ENCODE results near the gene TSHZ2. TPM values are rescaled to one million over a fixed set of nuclear protein-coding genes. Genes with fewer than 3 reads are reported as not detected.

The TSHZ2 gene
- total RNA-seq, 1 experiment from 2014 or later = 1.4 TPM

GRCh38 chr20:53379014-53379832, 407.1 kb downstream of the TSHZ2 start:
- DNase-seq (ENCODE audit: low spot score) = no peak

GRCh38 chr20:53379833-53380120, 407.6 kb downstream of the TSHZ2 start:
- no peak for DNase-seq (ENCODE audit: low spot score)

GRCh38 chr20:53381568-53382262, 409.6 kb downstream of the TSHZ2 start:
- DNase-seq (ENCODE audit: low spot score) = no peak

GRCh38 chr20:53382263-53382844, 410.2 kb downstream of the TSHZ2 start:
- DNase-seq (ENCODE audit: low spot score) = no peak

- DNase-seq (ENCODE audit: low spot score) = no peak
These were observed 411.8 kb downstream of the TSHZ2 start for GRCh38 chr20:53383916-53384315.

GRCh38 chr20:53384392-53384791, 412.2 kb downstream of the TSHZ2 start:
- DNase-seq (ENCODE audit: low spot score) = no peak

- no peak for DNase-seq (ENCODE audit: low spot score)
These were observed 414.0 kb downstream of the TSHZ2 start for GRCh38 chr20:53385941-53386767.

- DNase-seq (ENCODE audit: low spot score) = no peak
These were observed 416.0 kb downstream of the TSHZ2 start for GRCh38 chr20:53387983-53388675.

GRCh38 chr20:53389516-53390300, 417.6 kb downstream of the TSHZ2 start:
- no peak for DNase-seq (ENCODE audit: low spot score)

- no peak for DNase-seq (ENCODE audit: low spot score)
These were observed 418.6 kb downstream of the TSHZ2 start for GRCh38 chr20:53390770-53391169.

GRCh38 chr20:53394433-53394832, 422.3 kb downstream of the TSHZ2 start:
- no peak for DNase-seq (ENCODE audit: low spot score)

GRCh38 chr20:53395188-53395923, 423.2 kb downstream of the TSHZ2 start:
- no peak for DNase-seq (ENCODE audit: low spot score)

GRCh38 chr20:53399083-53399482, 426.9 kb downstream of the TSHZ2 start:
- DNase-seq (ENCODE audit: low spot score) = no peak

- DNase-seq (ENCODE audit: low spot score) = peak; percentile 16
These were observed 427.6 kb downstream of the TSHZ2 start for GRCh38 chr20:53399592-53400335.

GRCh38 chr20:53402233-53403005, 430.3 kb downstream of the TSHZ2 start:
- DNase-seq (ENCODE audit: low spot score) = no peak

GRCh38 chr20:53403029-53403428, 430.9 kb downstream of the TSHZ2 start:
- DNase-seq (ENCODE audit: low spot score) = no peak

- DNase-seq (ENCODE audit: low spot score) = no peak
These were observed 433.0 kb downstream of the TSHZ2 start for GRCh38 chr20:53405139-53405538.

GRCh38 chr20:53406580-53406979, 434.4 kb downstream of the TSHZ2 start:
- no peak for DNase-seq (ENCODE audit: low spot score)

All from H4 (cell line).